GM12878 (cell line): ENCODE results near the gene RSRC1. TPM values are rescaled to one million over a fixed set of nuclear protein-coding genes. Genes with fewer than 3 reads are reported as not detected.

Source experiments
- ATAC-seq: fragments of 200-7000 bp; cut with Tn5 transposase; 3 replicates; pipeline ENCODE4 v1.9.1; 2020; ENCODE audit warnings: mild to moderate bottlenecking, moderate library complexity
- BruUV-seq: library from RNA; stranded (reverse); fragments of 400-500 nt; replicated peaks from 2 replicates; lab custom pipeline; 2021; lab: Mats Ljungman, UMichigan
- CTCF ChIA-PET: fragments of 300-600 bp; sonication (Branson Sonifier 250); formaldehyde crosslinking; extraction: SDS; loops from one replicate; lab custom pipeline; 2021; ENCODE audit warnings: inconsistent platforms; lab: Yijun Ruan, JAX
- POLR2A ChIA-PET: fragments of 350-600 bp; formaldehyde crosslinking; extraction: SDS; loops from one replicate; lab custom pipeline; 2021; ENCODE audit warnings: inconsistent platforms; lab: Charles Lee
- RAD21 ChIA-PET: fragments of 300-600 bp; sonication (Branson Sonifier 250); formaldehyde crosslinking; loops from one replicate; lab custom pipeline; 2023; ENCODE audit warnings: antibody characterized with exemption; ENCODE audit not compliant: unreplicated experiment; lab: Charles Lee
- SMC1A ChIA-PET: fragments of 300-600 bp; sonication (Branson Sonifier 250); formaldehyde crosslinking; loops from one replicate; lab custom pipeline; 2023; ENCODE audit not compliant: unreplicated experiment, uncharacterized antibody; lab: Charles Lee
- DNase-seq: peaks from one replicate; pipeline ENCODE4 v3.0.0-alpha.2; 2011; ENCODE audit warnings: low read depth, low spot score
- FAIRE-seq: peaks from 3 replicates; lab custom pipeline; 2011; peaks lifted over from hg19 to GRCh38; lab: Jason Lieb, UNC
- H2AFZ ChIP-seq: 2 replicates; pipeline ENCODE4 v1.6.0; 2011; ENCODE audit warnings: low read depth, low read length, control low read depth; ENCODE audit not compliant: control insufficient read depth
- H3K27ac ChIP-seq: 2 replicates; pipeline ENCODE4 v1.5.1; 2011; ENCODE audit warnings: control low read depth; ENCODE audit not compliant: control insufficient read depth, insufficient read depth
- H3K27me3 ChIP-seq, 2 experiments: replicated peaks in 1 of 2; 2 replicates each; pipeline versions ENCODE4 v1.6.0 to v1.6.1; 2011; ENCODE audit warnings: low read length in 1 of 2; ENCODE audit not compliant: control insufficient read depth in 2 of 2, insufficient read depth in 2 of 2
- H3K36me3 ChIP-seq, 2 experiments: 2 replicates each; pipeline ENCODE4 v1.5.1; 2011; ENCODE audit warnings: low read length in 1 of 2; ENCODE audit not compliant: control insufficient read depth in 2 of 2, insufficient read depth in 2 of 2
- H3K4me1 ChIP-seq: 2 replicates; pipeline ENCODE4 v1.6.1; 2011; ENCODE audit warnings: mild to moderate bottlenecking, low read length, moderate library complexity, mixed read lengths; ENCODE audit not compliant: control insufficient read depth, insufficient read depth
- H3K4me2 ChIP-seq: 2 replicates; pipeline ENCODE4 v1.6.0; 2011; ENCODE audit warnings: control low read depth; ENCODE audit not compliant: control insufficient read depth, insufficient read depth
- H3K4me3 ChIP-seq: fragments of 200-600 bp; sonication (generic); 2 replicates; pipeline ENCODE4 v1.5.1; 2016
- H3K79me2 ChIP-seq: 2 replicates; pipeline ENCODE4 v1.6.0; 2011; ENCODE audit warnings: low read length; ENCODE audit not compliant: control insufficient read depth, insufficient read depth
- H3K9ac ChIP-seq: 2 replicates; pipeline ENCODE4 v1.8.0; 2011; ENCODE audit warnings: low read length, control low read depth, mixed read lengths; ENCODE audit not compliant: control insufficient read depth, insufficient read depth
- H3K9me3 ChIP-seq: replicated peaks from 3 replicates; pipeline ENCODE4 v1.5.1; 2011; ENCODE audit warnings: mild to moderate bottlenecking, low read length; ENCODE audit not compliant: control insufficient read depth, insufficient read depth
- H4K20me1 ChIP-seq: 2 replicates; pipeline ENCODE4 v1.6.0; 2011; ENCODE audit not compliant: control insufficient read depth, insufficient read depth
- BCL11A ChIP-seq: IDR thresholded peaks from 2 replicates; pipeline ENCODE4 v1.6.1; 2011; ENCODE audit warnings: low read depth, low read length
- CBX3 ChIP-seq: fragments of 200-600 bp; sonication (generic); IDR thresholded peaks from 2 replicates; pipeline ENCODE4 v1.6.1; 2016; ENCODE audit warnings: low read depth, borderline replicate concordance
- CEBPB ChIP-seq, 2 experiments: fragments of 150-350 bp in 1 of 2; IDR thresholded peaks; 2 replicates each; pipeline ENCODE4 v1.6.1; 2012 to 2014; ENCODE audit warnings: low read depth in 2 of 2, low read length in 2 of 2, borderline replicate concordance in 1 of 2, inconsistent platforms in 1 of 2
- CREM ChIP-seq: IDR thresholded peaks from 2 replicates; pipeline ENCODE4 v1.6.1; 2014; ENCODE audit warnings: antibody characterized with exemption, low read depth
- HDAC6 ChIP-seq: fragments of 200-600 bp; sonication (generic); IDR thresholded peaks from one replicate; pipeline ENCODE4 v1.8.0; 2017; ENCODE audit warnings: antibody characterized with exemption; ENCODE audit not compliant: unreplicated experiment
- IRF5 ChIP-seq: fragments of 450-650 bp; IDR thresholded peaks from 2 replicates; pipeline ENCODE4 v1.6.1; 2017; ENCODE audit warnings: borderline replicate concordance
- KDM1A ChIP-seq: fragments of 200-600 bp; sonication (generic); IDR thresholded peaks from 2 replicates; pipeline ENCODE4 v1.6.1; 2016; ENCODE audit warnings: borderline replicate concordance
- LARP7 ChIP-seq: fragments of 450-650 bp; IDR thresholded peaks from 2 replicates; pipeline ENCODE4 v1.6.1; 2017; ENCODE audit warnings: mild to moderate bottlenecking
- MLLT1 ChIP-seq: fragments of 450-650 bp; IDR thresholded peaks from 2 replicates; pipeline ENCODE4 v1.6.1; 2016; ENCODE audit warnings: mild to moderate bottlenecking
- NFXL1 ChIP-seq: fragments of 450-650 bp; IDR thresholded peaks from 2 replicates; pipeline ENCODE4 v1.6.1; 2017; ENCODE audit warnings: antibody characterized with exemption, mild to moderate bottlenecking, borderline replicate concordance
- NR2C1 ChIP-seq: fragments of 450-650 bp; IDR thresholded peaks from 2 replicates; pipeline ENCODE4 v1.6.1; 2017; ENCODE audit warnings: antibody characterized with exemption, mild to moderate bottlenecking, moderate library complexity
- NR2F1 ChIP-seq: fragments of 450-650 bp; conservative IDR thresholded peaks from 2 replicates; pipeline ENCODE4 v1.6.1; 2017; ENCODE audit warnings: mild to moderate bottlenecking
- PAX5 ChIP-seq: IDR thresholded peaks from 2 replicates; pipeline ENCODE4 v1.6.1; 2011; ENCODE audit warnings: low read depth, low read length, borderline replicate concordance
- POU2F2 ChIP-seq: IDR thresholded peaks from 3 replicates; pipeline ENCODE4 v1.6.1; 2011; ENCODE audit warnings: low read depth, mild to moderate bottlenecking, low read length, borderline replicate concordance
- SPI1 ChIP-seq: IDR thresholded peaks from 2 replicates; pipeline ENCODE4 v1.6.1; 2011; ENCODE audit warnings: low read depth, mild to moderate bottlenecking, low read length, moderate library complexity, borderline replicate concordance; ENCODE audit not compliant: insufficient read depth
- WGBS: methylation state at CpG from one replicate; pipeline ENCODE4 v1.1.6; 2016; ENCODE audit warnings: low lambda C conversion rate; ENCODE audit not compliant: insufficient replicate concordance, insufficient coverage; ENCODE audit errors: missing lambda C conversion rate; 5-methylcytosine and 5-hydroxymethylcytosine counted together
- in situ Hi-C: fragments of 300-500 bp; cut with MboI; formaldehyde crosslinking; loops from 9 replicates; pipeline ENCODE4 v1.14.3; 2018; ENCODE audit warnings: mixed read lengths
- intact Hi-C: fragments of 100-400 bp; cut with micrococcal nuclease; formaldehyde crosslinking; loops from one replicate; pipeline ENCODE4 v1.14.2; 2022; ENCODE audit not compliant: unreplicated experiment
- polyA plus RNA-seq, 11 experiments: library from polyadenylated mRNA; depleted of rRNA in 4 of 11; unstranded in 6 of 11; stranded (reverse) in 5 of 11; fragments of >200 nt; fragmentation: Nextera tagmentation in 4 of 11; fragmentation: Illumina TruSeq in 1 of 11; extraction: Ambion mirVana in 4 of 11; extraction: Trizol in 1 of 11; gene quantifications; 1 replicate in 1 of 11; 2 replicates in 10 of 11; pipeline versions ENCODE4 v1.2.1 to v1.2.3, GENCODE V29; 2011 to 2016; ENCODE audit warnings: inconsistent platforms in 2 of 11, missing spikeins in 2 of 11, low read depth in 1 of 11
- total RNA-seq, 4 experiments: library from RNA; depleted of rRNA in 3 of 4; stranded (reverse); fragments of >200 nt in 3 of 4; fragmentation: Illumina TruSeq in 1 of 4; extraction: Trizol in 1 of 4; gene quantifications; 2 replicates each; pipeline versions ENCODE4 v1.2.1 to v1.2.3, GENCODE V29; 2013 to 2021
- TF ChIP-seq, protein P1 (sequence below): IDR thresholded peaks from 2 replicates; pipeline ENCODE4 v1.6.1; 2011; ENCODE audit warnings: low read depth, low read length, improper control_type of control experiment, borderline replicate concordance

The RSRC1 gene
- total and polyA plus RNA-seq, 10 of the 15 experiments (the other 5 are each of a cell fraction or from before 2014, with no cell fraction given) = 16.4 to 85.9 (median 42.0) TPM

- TF ChIP-seq IRF5 = no peak
- no peak for TF ChIP-seq CEBPB (IDR thresholded peaks at IDR 0.05; ENCODE audit: borderline replicate concordance in 1 of 2, low read depth in 2 of 2, low read length in 2 of 2)
- TF ChIP-seq HDAC6 = no peak
- no peak for TF ChIP-seq POU2F2
- no peak for TF ChIP-seq NFXL1
- TF ChIP-seq LARP7 = no peak
Measured at GRCh38 chr3:158127250-158128219, 17.6 kb downstream of the RSRC1 start (continued).

- Histone ChIP-seq H3K4me3 (no peak overlapping the region), H3K27me3 (no peaks in the 10 kb centered on the region), H3K36me3 (peaks cover 2 to 10% of the 10 kb centered on the region in 2 experiments; a peak in 3 of 4 replicates), H2AFZ (no peak overlapping the region), H3K9me3 (peaks cover 6% of the 10 kb centered on the region), H4K20me1 (no peaks in the 10 kb centered on the region), H3K4me2 (no peak overlapping the region), H3K9ac (no peak overlapping the region), H3K4me1 (no peaks in the 10 kb centered on the region), H3K79me2 (no peaks in the 10 kb centered on the region), H3K27ac (no peak overlapping the region)
- in situ Hi-C loops (no loop called here), intact Hi-C loops (no loop called here)
- DNase-seq (no peak), FAIRE-seq (no peak), ATAC-seq (no peak)
- ChIA-PET SMC1A (interaction anchor here (0.6 kb wide), 1 partner anchor 186 kb away, joined by 4 read pairs; no protein-coding TSS in a partner anchor), RAD21 (no interaction called here), CTCF (interaction anchor here (1.5 kb wide), 1 partner anchor 10 kb away, joined by 4 read pairs; no protein-coding TSS in a partner anchor), POLR2A (no interaction called here)
- WGBS = 82% methylated on average over 6 of the region's 6 CpGs
- no TSS peak for BruUV-seq
- no peak for TF ChIP-seq NR2C1
- no peak for TF ChIP-seq SPI1
- no peak for TF ChIP-seq BCL11A
- TF ChIP-seq CREM = no peak
- TF ChIP-seq, protein P1, sequence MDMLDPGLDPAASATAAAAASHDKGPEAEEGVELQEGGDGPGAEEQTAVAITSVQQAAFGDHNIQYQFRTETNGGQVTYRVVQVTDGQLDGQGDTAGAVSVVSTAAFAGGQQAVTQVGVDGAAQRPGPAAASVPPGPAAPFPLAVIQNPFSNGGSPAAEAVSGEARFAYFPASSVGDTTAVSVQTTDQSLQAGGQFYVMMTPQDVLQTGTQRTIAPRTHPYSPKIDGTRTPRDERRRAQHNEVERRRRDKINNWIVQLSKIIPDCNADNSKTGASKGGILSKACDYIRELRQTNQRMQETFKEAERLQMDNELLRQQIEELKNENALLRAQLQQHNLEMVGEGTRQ = no peak
- no peak for TF ChIP-seq NR2F1
- no peak for TF ChIP-seq PAX5
- TF ChIP-seq CBX3 = no peak
- no peak for TF ChIP-seq KDM1A
- no peak for TF ChIP-seq MLLT1
Measured at GRCh38 chr3:158128755-158129154, 18.9 kb downstream of the RSRC1 start.
